Measurements from ENCODE around the gene TBL1X. TPM values are rescaled to one million over a fixed set of nuclear protein-coding genes. Genes with fewer than 3 reads are reported as not detected.

The TBL1X gene
- polyA plus RNA-seq, 1 donor (not counting 4 experiments of a cell fraction or from before 2014, with no cell fraction given) = 2.2 TPM

GRCh38 chrX:9656277-9656676 is 191.4 kb downstream of the TBL1X start:
- Histone ChIP-seq H3K79me2 (ENCODE audit: control insufficient read depth, insufficient read depth, low read length) (no peaks in the 10 kb centered on the region), H3K4me1 (ENCODE audit: control insufficient read depth, extremely low read depth, insufficient read depth, low read length) (no peaks in the 10 kb centered on the region), H3K9me3 (ENCODE audit: control insufficient read depth, low read depth, low read length) (peaks cover 5% of the 10 kb centered on the region), H2AFZ (ENCODE audit: control insufficient read depth, low read length) (no peak overlapping the region), H3K9ac (ENCODE audit: control insufficient read depth, extremely low read depth, insufficient read depth, low read length) (no peak overlapping the region), H3K4me2 (ENCODE audit: control insufficient read depth, extremely low read depth, insufficient read depth, low read depth, low read length) (no peak overlapping the region), H4K20me1 (ENCODE audit: control insufficient read depth, extremely low read depth, insufficient read depth, low read length) (no peaks in the 10 kb centered on the region), H3K36me3 (ENCODE audit: control insufficient read depth in 2 of 2, extremely low read depth in 1 of 2, insufficient read depth in 2 of 2, low read length in 2 of 2) (no peaks in the 10 kb centered on the region), H3K9me1 (ENCODE audit: control insufficient read depth, extremely low read depth, insufficient read depth, low read length) (no peaks in the 10 kb centered on the region), H3K27me3 (ENCODE audit: control insufficient read depth, extremely low read depth, insufficient read depth, low read length) (no peaks in the 10 kb centered on the region), H3K4me3 (ENCODE audit: control insufficient read depth in 2 of 3, extremely low read depth in 1 of 3, insufficient read depth in 2 of 3, low read depth in 1 of 3, low read length in 3 of 3) (no peak overlapping the region), H3K27ac (ENCODE audit: control insufficient read depth, insufficient read depth, low read length) (no peak overlapping the region)
- no peak for DNase-seq (ENCODE audit: low read depth, low spot score)
- dilution Hi-C loops (cut with MboI; ENCODE audit: extremely low pct_ligation_motif_present, low sequenced_read_pairs) = no loop called here
- TF ChIP-seq CTCF (optimal IDR thresholded peaks at IDR 0.05 in 1 of 3, IDR thresholded peaks at IDR 0.05 in 1 of 3, conservative IDR thresholded peaks at IDR 0.05 in 1 of 3; ENCODE audit: extremely low read depth in 1 of 3, insufficient read depth in 2 of 3, low read length in 3 of 3) = no peak
- TF ChIP-seq EZH2 (IDR thresholded peaks at IDR 0.05; ENCODE audit: low read length) = no peak
- FAIRE-seq = no peak

DNA sequence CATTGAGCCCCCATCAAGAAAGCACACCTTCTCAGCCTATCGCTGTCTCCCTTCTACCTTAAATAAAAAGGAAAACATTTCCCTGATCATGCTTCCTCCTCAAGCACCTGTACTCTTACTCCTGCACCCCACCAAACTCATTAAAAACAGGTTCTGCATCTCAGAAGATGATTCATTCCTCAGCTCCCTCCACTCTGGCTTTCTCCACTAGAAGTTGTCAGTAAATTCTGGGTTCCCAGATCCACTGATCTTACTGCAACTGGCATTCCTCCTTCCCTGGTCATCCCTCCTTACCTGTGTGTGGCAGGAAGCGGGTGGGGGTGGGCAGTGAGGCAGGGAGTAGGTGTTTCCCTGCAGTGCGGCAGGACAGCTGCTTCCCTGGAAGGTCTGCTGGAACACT is 192.0 kb downstream of the TBL1X start:
- H3K9me3 ChIP-seq (ENCODE audit: control insufficient read depth, low read depth, low read length) = peaks cover 5% of the 10 kb centered on the region
- FAIRE-seq (no peak), DNase-seq (ENCODE audit: low read depth, low spot score) (no peak)
- H3K4me3 ChIP-seq (ENCODE audit: control insufficient read depth in 2 of 3, extremely low read depth in 1 of 3, insufficient read depth in 2 of 3, low read depth in 1 of 3, low read length in 3 of 3) = no peak overlapping the region
- dilution Hi-C loops (cut with MboI; ENCODE audit: extremely low pct_ligation_motif_present, low sequenced_read_pairs) = no loop called here
- H3K4me2 ChIP-seq (ENCODE audit: control insufficient read depth, extremely low read depth, insufficient read depth, low read depth, low read length) = no peak overlapping the region
- H3K36me3 ChIP-seq (ENCODE audit: control insufficient read depth in 2 of 2, extremely low read depth in 1 of 2, insufficient read depth in 2 of 2, low read length in 2 of 2) = no peaks in the 10 kb centered on the region
- no peaks in the 10 kb centered on the region for H4K20me1 ChIP-seq (ENCODE audit: control insufficient read depth, extremely low read depth, insufficient read depth, low read length)
- no peaks in the 10 kb centered on the region for H3K27me3 ChIP-seq (ENCODE audit: control insufficient read depth, extremely low read depth, insufficient read depth, low read length)
- H3K27ac ChIP-seq (ENCODE audit: control insufficient read depth, insufficient read depth, low read length) = no peak overlapping the region
- no peak overlapping the region for H3K9ac ChIP-seq (ENCODE audit: control insufficient read depth, extremely low read depth, insufficient read depth, low read length)
- TF ChIP-seq EZH2 (IDR thresholded peaks at IDR 0.05; ENCODE audit: low read length) (no peak), CTCF (optimal IDR thresholded peaks at IDR 0.05 in 1 of 3, IDR thresholded peaks at IDR 0.05 in 1 of 3, conservative IDR thresholded peaks at IDR 0.05 in 1 of 3; ENCODE audit: extremely low read depth in 1 of 3, insufficient read depth in 2 of 3, low read length in 3 of 3) (no peak)
- H2AFZ ChIP-seq (ENCODE audit: control insufficient read depth, low read length) = no peak overlapping the region
- no peaks in the 10 kb centered on the region for H3K9me1 ChIP-seq (ENCODE audit: control insufficient read depth, extremely low read depth, insufficient read depth, low read length)
- H3K79me2 ChIP-seq (ENCODE audit: control insufficient read depth, insufficient read depth, low read length) = no peaks in the 10 kb centered on the region
- no peaks in the 10 kb centered on the region for H3K4me1 ChIP-seq (ENCODE audit: control insufficient read depth, extremely low read depth, insufficient read depth, low read length)

Measured in keratinocyte (primary cell).